HG03378 (cell line): ENCODE measurements around the gene SLC13A1.

Source experiments
- ATAC-seq: cut with Tn5 transposase; IDR thresholded peaks from one replicate; pipeline ENCODE4 v1.9.1; 2021; ENCODE audit warnings: mild to moderate bottlenecking, moderate library complexity; ENCODE audit not compliant: unreplicated experiment

SLC13A1 gene

GRCh38 chr7:123198668-123199652 lies 809 bp downstream of the SLC13A1 start:
- no peak for ATAC-seq

GRCh38 chr7:123198111-123198510 lies 1.7 kb downstream of the SLC13A1 start:
- ATAC-seq, result no peak

- no peak for ATAC-seq
Measured at GRCh38 chr7:123193235-123193634, 6.5 kb downstream of the SLC13A1 start.

GRCh38 chr7:123191132-123191531 lies 8.6 kb downstream of the SLC13A1 start:
- ATAC-seq, result no peak

GRCh38 chr7:123190109-123190831 lies 9.5 kb downstream of the SLC13A1 start:
- ATAC-seq, result peak; percentile 96

GRCh38 chr7:123185756-123186155 lies 14.0 kb downstream of the SLC13A1 start:
- ATAC-seq, result no peak

- ATAC-seq, result peak; percentile 45
Measured at GRCh38 chr7:123184271-123184670, 15.5 kb downstream of the SLC13A1 start.

GRCh38 chr7:123183431-123183830 lies 16.3 kb downstream of the SLC13A1 start:
- ATAC-seq, result no peak

GRCh38 chr7:123177442-123177841 lies 22.3 kb downstream of the SLC13A1 start:
- no peak for ATAC-seq

GRCh38 chr7:123170333-123171246 lies 29.2 kb downstream of the SLC13A1 start:
- ATAC-seq, result no peak

GRCh38 chr7:123169065-123169464 lies 30.7 kb downstream of the SLC13A1 start:
- ATAC-seq, result no peak

GRCh38 chr7:123157606-123158005 lies 42.2 kb downstream of the SLC13A1 start:
- ATAC-seq, result no peak

- ATAC-seq, result no peak
Measured at GRCh38 chr7:123155571-123155970, 44.2 kb downstream of the SLC13A1 start.

- peak; percentile 99 for ATAC-seq
Measured at GRCh38 chr7:123154231-123154860, 45.4 kb downstream of the SLC13A1 start.

- ATAC-seq, result no peak
Measured at GRCh38 chr7:123151443-123151842, 48.3 kb downstream of the SLC13A1 start.

- ATAC-seq, result no peak
Measured at GRCh38 chr7:123148813-123149212, 51.0 kb downstream of the SLC13A1 start.

- no peak for ATAC-seq
Measured at GRCh38 chr7:123143252-123144006, 56.3 kb downstream of the SLC13A1 start.

GRCh38 chr7:123140561-123140960 lies 59.2 kb downstream of the SLC13A1 start:
- ATAC-seq, result no peak

- no peak for ATAC-seq
Measured at GRCh38 chr7:123135960-123136359, 63.8 kb downstream of the SLC13A1 start.

- ATAC-seq, result no peak
Measured at GRCh38 chr7:123133924-123134323, 65.8 kb downstream of the SLC13A1 start.
